ENCODE measurements around the gene PTPN1.

The PTPN1 gene

DNA sequence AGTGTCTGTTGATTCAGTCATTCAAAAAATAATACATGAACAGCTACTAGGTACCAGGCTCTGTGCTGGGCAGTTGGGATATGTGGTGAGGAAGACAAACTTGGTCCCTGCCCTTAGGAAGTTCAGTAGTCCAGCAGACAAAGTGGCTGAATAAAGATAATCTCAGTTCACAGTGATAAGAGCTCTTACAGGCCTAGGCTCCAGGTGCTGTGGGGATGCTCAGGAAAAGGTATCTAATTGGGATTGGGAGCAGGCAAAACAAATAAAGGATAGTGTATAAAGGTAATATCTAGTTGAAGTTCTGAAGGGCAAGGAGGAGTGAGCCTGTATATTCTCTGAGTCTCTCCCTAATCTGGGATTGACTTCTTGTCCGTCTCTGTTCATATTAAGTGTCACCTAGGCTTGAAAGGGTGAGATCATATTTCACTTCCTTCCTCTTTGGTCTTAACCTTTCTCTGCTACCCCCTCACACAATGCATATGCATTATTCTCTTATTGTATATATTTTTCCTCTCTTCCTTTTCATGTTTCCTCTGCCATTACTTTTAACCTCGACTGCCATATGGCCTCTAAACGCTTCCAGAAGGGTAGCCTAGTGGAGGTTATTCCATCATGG is 13.5 kb downstream of the PTPN1 start:
- Histone ChIP-seq H3K9me3 (no peaks in the 10 kb centered on the region), H3K4me1 (no peaks in the 10 kb centered on the region), H3K4me3 (ENCODE audit: low read depth, low read length) (no peak overlapping the region), H3K27me3 (no peaks in the 10 kb centered on the region), H3K36me3 (no peaks in the 10 kb centered on the region; the same call in 1 of the 2 replicates)
- no peak for TF ChIP-seq CTCF (IDR thresholded peaks at IDR 0.05; ENCODE audit: low read depth, low read length)
- no peak for DNase-seq

DNA sequence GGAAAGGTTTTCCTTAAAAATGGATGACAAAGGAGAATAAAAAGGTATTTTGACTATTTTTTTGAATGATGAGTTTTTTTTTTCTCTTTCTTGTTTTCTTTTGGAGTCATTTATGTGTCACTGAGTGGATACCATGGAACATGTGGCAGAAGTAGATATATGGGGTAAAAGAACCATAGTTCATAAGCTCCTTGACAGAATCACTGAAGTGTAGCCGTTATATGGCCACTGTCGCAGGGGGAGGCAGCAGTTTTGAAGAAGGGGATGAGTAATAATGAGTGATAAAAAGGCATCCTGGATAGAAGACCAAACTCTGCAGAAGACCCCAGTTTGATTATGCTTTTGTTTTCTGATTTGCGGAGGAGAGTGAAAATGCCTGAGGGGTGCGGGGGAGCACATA is 15.5 kb downstream of the PTPN1 start:
- Histone ChIP-seq H3K36me3 (no peaks in the 10 kb centered on the region; the same call in 1 of the 2 replicates), H3K27me3 (no peaks in the 10 kb centered on the region), H3K4me1 (no peaks in the 10 kb centered on the region), H3K4me3 (ENCODE audit: low read depth, low read length) (no peak overlapping the region), H3K9me3 (no peaks in the 10 kb centered on the region)
- DNase-seq, result no peak
- TF ChIP-seq CTCF (IDR thresholded peaks at IDR 0.05; ENCODE audit: low read depth, low read length), result no peak

DNA sequence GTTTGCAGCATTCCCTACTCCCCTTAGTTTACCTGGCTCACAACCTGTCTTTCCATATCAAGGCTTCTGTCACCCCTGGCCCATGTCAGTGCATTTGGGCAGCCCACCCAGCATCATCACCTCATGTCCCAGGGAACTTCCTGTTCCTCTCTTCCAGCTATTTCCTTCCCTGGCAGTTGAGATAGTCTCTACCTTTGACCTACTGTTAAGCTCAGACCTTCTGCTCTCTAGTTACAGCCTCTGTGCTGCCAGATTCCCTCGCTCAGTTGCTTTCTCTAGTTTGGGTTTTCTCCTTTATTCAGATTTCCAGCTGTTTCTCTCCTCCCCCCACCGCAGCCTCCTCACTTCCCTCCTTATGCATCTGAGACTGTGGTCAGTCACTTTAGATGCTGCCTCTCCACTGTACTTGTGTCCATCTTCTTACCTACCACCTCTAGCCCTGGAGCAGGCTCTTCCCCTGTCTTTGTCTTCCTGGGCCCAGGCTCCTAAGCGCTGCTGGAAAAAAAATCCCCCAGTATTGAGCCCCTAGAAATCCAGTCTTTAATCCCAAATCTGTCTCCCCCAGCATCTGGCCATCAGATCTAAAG is 16.3 kb downstream of the PTPN1 start:
- Histone ChIP-seq H3K36me3 (no peaks in the 10 kb centered on the region), H3K4me1 (no peaks in the 10 kb centered on the region), H3K27me3 (no peaks in the 10 kb centered on the region), H3K9me3 (no peaks in the 10 kb centered on the region), H3K4me3 (ENCODE audit: low read depth, low read length) (no peak overlapping the region)
- TF ChIP-seq CTCF (IDR thresholded peaks at IDR 0.05; ENCODE audit: low read depth, low read length), result no peak
- no peak for DNase-seq

DNA sequence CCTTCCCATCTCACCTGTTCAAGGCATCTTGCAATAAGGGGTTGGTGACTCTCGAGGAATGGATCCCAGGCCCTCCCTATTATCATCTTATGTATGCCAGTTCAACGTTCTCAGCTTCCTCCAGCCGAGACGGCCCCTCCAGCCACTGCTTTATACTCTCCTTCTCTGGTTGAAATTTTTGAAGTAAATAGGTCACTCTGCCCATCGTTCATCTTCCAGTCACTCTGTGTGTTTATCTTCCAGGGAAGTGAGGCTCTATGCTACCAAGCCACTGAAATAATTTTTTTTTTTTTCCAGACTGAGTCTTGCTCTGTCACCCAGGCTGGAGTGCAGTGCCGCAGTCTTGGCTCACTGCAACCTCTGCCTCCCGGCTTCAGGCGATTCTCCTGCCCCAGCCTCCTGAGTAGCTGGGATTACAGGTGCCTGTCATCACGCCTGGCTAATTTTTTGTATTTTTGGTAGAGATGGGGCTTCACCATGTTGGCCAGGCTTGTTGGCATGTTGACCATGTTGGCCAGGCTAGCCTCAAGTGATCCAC is 17.0 kb downstream of the PTPN1 start:
- DNase-seq, result no peak
- H3K9me3 ChIP-seq, result no peaks in the 10 kb centered on the region
- no peaks in the 10 kb centered on the region for H3K4me1 ChIP-seq
- H3K36me3 ChIP-seq, result no peaks in the 10 kb centered on the region
- TF ChIP-seq CTCF (IDR thresholded peaks at IDR 0.05; ENCODE audit: low read depth, low read length), result no peak
- no peaks in the 10 kb centered on the region for H3K27me3 ChIP-seq
- no peak overlapping the region for H3K4me3 ChIP-seq (ENCODE audit: low read depth, low read length)

DNA sequence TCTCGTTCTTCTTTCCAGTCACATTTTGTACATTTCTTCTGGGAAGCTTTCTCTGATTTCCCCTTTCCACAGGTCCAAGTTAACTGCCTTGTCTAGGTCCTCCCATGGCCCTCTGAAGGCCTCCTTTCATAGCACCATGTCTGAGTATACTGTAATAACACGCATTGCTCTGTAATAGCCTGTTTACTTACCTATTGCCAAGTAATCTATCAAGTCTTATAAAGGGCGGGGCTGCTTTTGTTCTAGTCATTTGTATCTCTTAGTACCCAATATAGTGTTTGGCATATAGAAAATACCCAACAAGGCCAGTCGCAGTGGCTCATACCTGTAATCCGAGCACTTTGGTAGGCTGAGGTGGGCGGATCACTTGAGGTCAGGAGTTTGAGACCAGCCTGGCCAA is 17.9 kb downstream of the PTPN1 start:
- no peak for DNase-seq
- no peak overlapping the region for H3K4me3 ChIP-seq (ENCODE audit: low read depth, low read length)
- H3K4me1 ChIP-seq, result no peaks in the 10 kb centered on the region
- TF ChIP-seq CTCF (IDR thresholded peaks at IDR 0.05; ENCODE audit: low read depth, low read length), result no peak
- no peaks in the 10 kb centered on the region for H3K36me3 ChIP-seq
- no peaks in the 10 kb centered on the region for H3K9me3 ChIP-seq
- H3K27me3 ChIP-seq, result no peaks in the 10 kb centered on the region

DNA sequence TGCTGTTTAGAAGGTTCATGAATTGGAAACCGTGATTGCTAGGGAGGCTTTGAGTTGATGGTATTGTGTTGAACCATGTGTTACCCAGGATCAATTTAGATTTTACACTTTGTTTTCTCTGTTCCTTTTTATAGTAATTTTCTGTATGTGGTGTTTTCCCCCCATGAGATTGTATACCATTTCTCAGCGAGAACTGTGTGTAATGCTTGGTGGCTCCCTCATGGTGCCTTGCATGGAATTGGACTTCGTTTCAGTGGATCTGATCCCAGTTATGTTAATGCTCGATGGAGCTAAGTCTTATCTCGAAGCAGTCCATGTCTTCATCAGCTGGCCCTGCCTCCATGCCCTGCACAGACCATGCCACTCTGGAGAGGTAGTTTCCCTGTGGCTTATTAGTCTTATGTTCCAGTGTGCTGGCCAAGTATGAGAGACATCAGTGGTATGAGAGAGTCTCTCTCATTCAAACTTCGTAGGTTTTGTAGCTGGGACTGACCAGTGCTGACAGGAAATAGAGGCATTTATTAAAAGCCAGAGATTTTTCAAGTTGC is 18.7 kb downstream of the PTPN1 start:
- H3K4me3 ChIP-seq (ENCODE audit: low read depth, low read length), result no peak overlapping the region
- TF ChIP-seq CTCF (IDR thresholded peaks at IDR 0.05; ENCODE audit: low read depth, low read length), result no peak
- no peaks in the 10 kb centered on the region for H3K36me3 ChIP-seq
- H3K27me3 ChIP-seq, result no peaks in the 10 kb centered on the region
- DNase-seq, result no peak
- no peaks in the 10 kb centered on the region for H3K9me3 ChIP-seq
- H3K4me1 ChIP-seq, result no peaks in the 10 kb centered on the region
